ENCODE measurements around the gene TMEM132C. TPM values are rescaled to one million over a fixed set of nuclear protein-coding genes. Genes with fewer than 3 reads are reported as not detected.

Gene TMEM132C
- total RNA-seq, 1 experiment from 2014 or later, result not detected

DNA sequence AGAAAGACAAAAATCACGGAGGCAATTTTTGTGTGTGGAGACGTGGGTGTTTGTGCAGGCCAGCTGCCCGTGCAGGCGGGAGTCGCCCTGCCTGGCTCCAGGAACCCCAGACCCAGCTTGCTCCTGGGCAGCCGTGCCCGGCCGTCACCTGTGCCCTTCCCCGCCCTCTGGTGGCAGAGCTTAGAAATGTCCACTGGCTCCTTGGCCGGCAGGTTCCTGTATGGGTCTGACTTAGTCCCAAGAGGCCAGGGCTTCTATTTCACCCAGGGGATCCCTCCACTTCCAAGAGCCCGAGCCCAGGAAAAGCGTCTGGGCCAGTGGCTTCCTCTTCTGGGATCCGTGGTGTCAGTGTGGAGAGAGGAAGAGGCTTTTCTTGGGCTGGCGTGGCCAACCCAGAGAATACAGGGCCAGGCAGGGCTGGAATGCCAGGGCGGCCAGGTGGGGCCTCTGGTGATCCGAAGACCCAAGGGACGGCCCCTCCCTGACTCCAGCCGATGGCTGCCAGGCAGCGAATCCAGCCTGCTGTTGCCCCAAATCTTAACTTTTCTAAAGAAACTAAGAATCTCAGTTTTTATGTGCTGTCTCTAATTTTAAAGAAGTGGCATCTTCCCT lies 120.9 kb downstream of the TMEM132C start:
- H3K27ac Mint-ChIP-seq (ENCODE audit: low read depth, unreplicated experiment), result no peak overlapping the region
- intact Hi-C loops (cut with micrococcal nuclease), result no loop called here
- H3K4me3 Mint-ChIP-seq (ENCODE audit: unreplicated experiment), result no peak overlapping the region
- no peak for DNase-seq (ENCODE audit: unreplicated experiment)
- H3K4me1 Mint-ChIP-seq (ENCODE audit: insufficient read depth, unreplicated experiment), result no peaks in the 10 kb centered on the region
- H3K27me3 Mint-ChIP-seq (ENCODE audit: insufficient read depth, unreplicated experiment), result no peaks in the 10 kb centered on the region
- TF ChIP-seq, protein P1, sequence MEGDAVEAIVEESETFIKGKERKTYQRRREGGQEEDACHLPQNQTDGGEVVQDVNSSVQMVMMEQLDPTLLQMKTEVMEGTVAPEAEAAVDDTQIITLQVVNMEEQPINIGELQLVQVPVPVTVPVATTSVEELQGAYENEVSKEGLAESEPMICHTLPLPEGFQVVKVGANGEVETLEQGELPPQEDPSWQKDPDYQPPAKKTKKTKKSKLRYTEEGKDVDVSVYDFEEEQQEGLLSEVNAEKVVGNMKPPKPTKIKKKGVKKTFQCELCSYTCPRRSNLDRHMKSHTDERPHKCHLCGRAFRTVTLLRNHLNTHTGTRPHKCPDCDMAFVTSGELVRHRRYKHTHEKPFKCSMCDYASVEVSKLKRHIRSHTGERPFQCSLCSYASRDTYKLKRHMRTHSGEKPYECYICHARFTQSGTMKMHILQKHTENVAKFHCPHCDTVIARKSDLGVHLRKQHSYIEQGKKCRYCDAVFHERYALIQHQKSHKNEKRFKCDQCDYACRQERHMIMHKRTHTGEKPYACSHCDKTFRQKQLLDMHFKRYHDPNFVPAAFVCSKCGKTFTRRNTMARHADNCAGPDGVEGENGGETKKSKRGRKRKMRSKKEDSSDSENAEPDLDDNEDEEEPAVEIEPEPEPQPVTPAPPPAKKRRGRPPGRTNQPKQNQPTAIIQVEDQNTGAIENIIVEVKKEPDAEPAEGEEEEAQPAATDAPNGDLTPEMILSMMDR (IDR thresholded peaks at IDR 0.05; ENCODE audit: unreplicated experiment), result peak; percentile 8
- CTCF ChIA-PET, result no interaction called here
- POLR2A ChIA-PET, result interaction anchor here (0.5 kb wide), 1 partner anchor 918 kb away, joined by 3 read pairs; no protein-coding TSS in a partner anchor
- H3K36me3 Mint-ChIP-seq (ENCODE audit: insufficient read depth, unreplicated experiment), result no peaks in the 10 kb centered on the region
- no TSS peak for BruUV-seq (replicated peaks)
- H3K9me3 Mint-ChIP-seq (ENCODE audit: unreplicated experiment), result peaks cover 23% of the 10 kb centered on the region

DNA sequence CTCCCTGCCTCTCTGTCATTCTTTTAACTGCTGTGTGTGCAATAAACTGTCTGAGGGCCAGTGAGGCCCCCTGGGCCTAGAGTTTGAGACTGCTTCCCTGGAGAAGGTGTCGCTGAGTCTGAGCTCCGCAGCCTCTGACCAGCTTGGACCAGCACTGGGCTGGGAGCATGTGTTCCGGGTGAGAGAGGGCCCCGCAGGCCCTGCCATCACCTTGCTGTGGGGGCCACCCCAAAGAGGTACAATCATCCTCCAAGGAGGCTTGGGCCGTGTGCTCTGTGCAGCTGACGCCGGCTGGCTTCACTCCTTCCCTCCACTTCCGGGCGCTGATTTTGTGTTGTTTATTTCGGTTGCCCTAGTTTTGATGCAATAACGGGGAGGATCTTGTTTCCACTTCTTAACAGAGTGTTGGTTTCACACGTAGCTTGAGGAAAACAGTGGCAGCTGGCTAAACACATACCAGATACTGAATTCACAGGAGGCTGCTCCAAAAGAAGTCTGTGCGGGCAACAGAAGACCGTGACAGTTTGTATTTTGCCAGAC lies 121.6 kb downstream of the TMEM132C start:
- ChIA-PET CTCF (no interaction called here), POLR2A (interaction anchor here (0.5 kb wide), 1 partner anchor 917 kb away, joined by 3 read pairs; no protein-coding TSS in a partner anchor)
- no TSS peak for BruUV-seq (replicated peaks)
- intact Hi-C loops (cut with micrococcal nuclease), result no loop called here
- TF ChIP-seq, protein P1 (IDR thresholded peaks at IDR 0.05; ENCODE audit: unreplicated experiment), result no peak
- no peak overlapping the region for H3K27ac Mint-ChIP-seq (ENCODE audit: low read depth, unreplicated experiment)
- DNase-seq (ENCODE audit: unreplicated experiment), result no peak
- no peak overlapping the region for H3K4me3 Mint-ChIP-seq (ENCODE audit: unreplicated experiment)
- H3K9me3 Mint-ChIP-seq (ENCODE audit: unreplicated experiment), result peaks cover 28% of the 10 kb centered on the region
- no peaks in the 10 kb centered on the region for H3K36me3 Mint-ChIP-seq (ENCODE audit: insufficient read depth, unreplicated experiment)
- H3K27me3 Mint-ChIP-seq (ENCODE audit: insufficient read depth, unreplicated experiment), result no peaks in the 10 kb centered on the region
- H3K4me1 Mint-ChIP-seq (ENCODE audit: insufficient read depth, unreplicated experiment), result no peaks in the 10 kb centered on the region

DNA sequence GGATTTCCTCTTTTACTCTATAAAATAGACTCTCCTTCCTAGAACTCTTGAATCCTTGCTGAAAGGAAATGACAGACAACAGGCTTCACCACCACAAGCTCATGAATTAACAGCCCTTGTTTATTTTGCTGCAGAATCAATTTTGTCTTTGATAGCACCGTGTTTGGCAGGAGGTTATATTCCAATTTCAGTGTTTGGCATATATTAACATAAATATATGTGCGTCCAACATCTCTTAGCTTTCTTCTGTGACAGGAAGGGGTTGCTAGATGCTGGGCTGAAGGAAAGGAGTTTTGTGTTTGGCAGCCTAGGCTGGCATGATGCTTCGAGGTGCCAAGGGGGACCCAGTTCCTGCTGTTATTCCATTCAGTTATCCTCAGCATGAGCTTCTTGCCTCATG lies 126.4 kb downstream of the TMEM132C start:
- TF ChIP-seq, protein P1 (IDR thresholded peaks at IDR 0.05; ENCODE audit: unreplicated experiment), result no peak
- Mint-ChIP-seq H3K9me3 (ENCODE audit: unreplicated experiment) (peaks cover 52% of the 10 kb centered on the region), H3K27ac (ENCODE audit: low read depth, unreplicated experiment) (no peak overlapping the region), H3K4me3 (ENCODE audit: unreplicated experiment) (no peak overlapping the region), H3K27me3 (ENCODE audit: insufficient read depth, unreplicated experiment) (no peaks in the 10 kb centered on the region), H3K4me1 (ENCODE audit: insufficient read depth, unreplicated experiment) (no peaks in the 10 kb centered on the region), H3K36me3 (ENCODE audit: insufficient read depth, unreplicated experiment) (no peaks in the 10 kb centered on the region)
- intact Hi-C loops (cut with micrococcal nuclease), result no loop called here
- ChIA-PET CTCF (no interaction called here), POLR2A (no interaction called here)
- BruUV-seq (replicated peaks), result no TSS peak
- no peak for DNase-seq (ENCODE audit: unreplicated experiment)

DNA sequence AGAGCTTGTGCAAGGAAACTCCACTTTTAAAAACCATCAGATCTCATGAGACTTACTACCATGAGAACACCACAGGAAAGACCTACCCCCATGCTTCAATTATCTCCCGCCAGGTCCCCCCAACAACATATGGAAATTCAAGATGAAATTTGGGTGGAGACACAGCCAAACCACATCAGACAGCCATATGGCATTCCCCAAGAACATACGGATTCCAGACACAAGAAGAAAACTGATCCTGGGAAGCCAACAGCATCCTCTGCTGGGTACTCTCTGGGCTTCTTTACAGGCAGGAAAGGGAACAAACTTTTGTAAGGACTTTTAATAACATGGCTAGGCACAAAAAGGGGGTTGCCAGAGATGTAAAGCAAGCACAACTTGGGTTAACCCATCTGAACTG lies 127.2 kb downstream of the TMEM132C start:
- Mint-ChIP-seq H3K36me3 (ENCODE audit: insufficient read depth, unreplicated experiment) (no peaks in the 10 kb centered on the region), H3K27me3 (ENCODE audit: insufficient read depth, unreplicated experiment) (no peaks in the 10 kb centered on the region), H3K9me3 (ENCODE audit: unreplicated experiment) (peaks cover 57% of the 10 kb centered on the region), H3K4me1 (ENCODE audit: insufficient read depth, unreplicated experiment) (no peaks in the 10 kb centered on the region), H3K4me3 (ENCODE audit: unreplicated experiment) (no peak overlapping the region), H3K27ac (ENCODE audit: low read depth, unreplicated experiment) (no peak overlapping the region)
- no TSS peak for BruUV-seq (replicated peaks)
- ChIA-PET POLR2A (no interaction called here), CTCF (no interaction called here)
- DNase-seq (ENCODE audit: unreplicated experiment), result no peak
- TF ChIP-seq, protein P1 (IDR thresholded peaks at IDR 0.05; ENCODE audit: unreplicated experiment), result no peak
- intact Hi-C loops (cut with micrococcal nuclease), result no loop called here
